ENCODE measurements around the gene LVRN.

GRCh38 chr5:115944501-115944900 is 17.8 kb upstream of the LVRN start:
- TF ChIP-seq CTCF (IDR thresholded peaks at IDR 0.05; ENCODE audit: borderline replicate concordance, extremely low read depth, low read length, poor library complexity, severe bottlenecking) (no peak), EZH2 (IDR thresholded peaks at IDR 0.05; ENCODE audit: borderline replicate concordance, low read depth, low read length, severe bottlenecking) (no peak)
